ENCODE results near the gene EOLA1.
"Not testable (repeated sequence)": the region's sequence is repeated elsewhere in the genome, so short reads cannot be mapped to it uniquely, and the experiment has no call there.

The EOLA1 gene

DNA sequence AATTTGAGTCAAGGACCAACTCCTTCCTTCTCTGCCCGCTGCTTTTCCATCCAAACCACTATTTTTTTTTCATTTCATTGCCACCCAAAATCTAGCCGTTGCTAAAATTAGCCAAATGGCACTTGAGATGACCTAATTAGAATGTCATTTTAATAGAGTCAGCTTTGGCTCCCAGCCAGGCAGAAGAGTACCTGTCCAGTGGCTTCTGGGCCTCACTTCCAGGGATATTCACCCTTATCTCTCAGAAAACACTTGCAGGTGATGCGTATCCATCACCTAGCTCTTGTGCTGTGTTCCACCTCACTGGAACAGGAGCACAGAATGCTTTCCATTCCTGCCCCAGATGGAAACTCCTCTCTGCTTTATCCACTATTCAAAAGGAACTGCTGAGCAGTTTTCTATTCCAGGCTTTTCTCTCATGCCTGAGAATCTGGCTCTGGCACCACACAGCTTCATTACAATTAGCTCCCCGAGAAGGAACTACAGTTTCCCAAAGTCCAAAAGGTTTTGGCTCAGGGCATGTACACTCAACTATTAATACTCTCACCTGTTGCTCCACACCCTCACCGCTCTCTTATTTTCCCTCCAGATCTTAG is 28.0 kb downstream of the EOLA1 start:
- TF ChIP-seq, protein P1, sequence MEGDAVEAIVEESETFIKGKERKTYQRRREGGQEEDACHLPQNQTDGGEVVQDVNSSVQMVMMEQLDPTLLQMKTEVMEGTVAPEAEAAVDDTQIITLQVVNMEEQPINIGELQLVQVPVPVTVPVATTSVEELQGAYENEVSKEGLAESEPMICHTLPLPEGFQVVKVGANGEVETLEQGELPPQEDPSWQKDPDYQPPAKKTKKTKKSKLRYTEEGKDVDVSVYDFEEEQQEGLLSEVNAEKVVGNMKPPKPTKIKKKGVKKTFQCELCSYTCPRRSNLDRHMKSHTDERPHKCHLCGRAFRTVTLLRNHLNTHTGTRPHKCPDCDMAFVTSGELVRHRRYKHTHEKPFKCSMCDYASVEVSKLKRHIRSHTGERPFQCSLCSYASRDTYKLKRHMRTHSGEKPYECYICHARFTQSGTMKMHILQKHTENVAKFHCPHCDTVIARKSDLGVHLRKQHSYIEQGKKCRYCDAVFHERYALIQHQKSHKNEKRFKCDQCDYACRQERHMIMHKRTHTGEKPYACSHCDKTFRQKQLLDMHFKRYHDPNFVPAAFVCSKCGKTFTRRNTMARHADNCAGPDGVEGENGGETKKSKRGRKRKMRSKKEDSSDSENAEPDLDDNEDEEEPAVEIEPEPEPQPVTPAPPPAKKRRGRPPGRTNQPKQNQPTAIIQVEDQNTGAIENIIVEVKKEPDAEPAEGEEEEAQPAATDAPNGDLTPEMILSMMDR (IDR thresholded peaks at IDR 0.05; ENCODE audit: low read depth, low read length, missing control alignments) = no peak
- DNase-seq (ENCODE audit: low read depth) = no peak
- H3K4me3 ChIP-seq (ENCODE audit: low read depth, low read length) = no peak overlapping the region

DNA sequence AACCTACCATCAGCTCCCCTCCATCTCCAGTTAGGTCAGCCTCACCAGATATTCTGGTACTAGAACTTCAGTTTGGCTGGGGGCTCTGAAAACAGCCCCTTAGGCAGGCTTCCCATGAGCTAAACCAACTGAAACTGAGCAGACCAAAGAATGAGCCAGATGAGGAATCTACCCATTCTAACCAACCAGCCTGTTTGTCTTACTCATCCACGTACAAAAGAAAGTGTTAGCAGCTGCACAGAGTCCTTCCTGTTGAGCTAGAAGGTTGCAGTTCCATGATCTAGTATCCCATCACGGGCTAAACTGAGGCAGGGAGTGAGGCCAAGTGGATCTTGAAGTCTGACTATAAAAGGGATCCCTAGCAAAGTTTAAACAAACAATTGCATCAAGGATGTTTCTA is 29.0 kb downstream of the EOLA1 start:
- DNase-seq (ENCODE audit: low read depth) = no peak
- TF ChIP-seq, protein P1 (IDR thresholded peaks at IDR 0.05; ENCODE audit: low read depth, low read length, missing control alignments) = no peak
- no peak overlapping the region for H3K4me3 ChIP-seq (ENCODE audit: low read depth, low read length)

DNA sequence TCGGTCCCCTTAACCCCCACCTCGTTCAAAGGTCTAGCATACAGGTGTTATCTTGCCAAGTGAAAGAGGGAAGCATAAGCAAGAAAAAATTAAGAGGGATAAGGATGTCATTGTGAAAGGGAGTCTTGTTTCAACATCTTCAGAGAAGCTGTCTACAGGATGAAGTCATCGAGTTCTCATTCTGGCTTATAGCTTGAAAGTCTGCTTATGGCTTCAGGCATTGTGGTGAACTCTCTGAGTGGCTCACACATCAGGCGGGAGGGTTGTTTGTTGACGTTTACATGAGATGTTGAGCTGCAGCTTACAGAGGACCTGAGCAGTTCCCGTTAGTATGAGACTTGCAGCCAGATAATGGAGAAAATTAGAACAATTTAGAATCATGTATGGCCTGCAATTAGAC is 29.9 kb downstream of the EOLA1 start:
- no peak overlapping the region for H3K4me3 ChIP-seq (ENCODE audit: low read depth, low read length)
- TF ChIP-seq, protein P1 (IDR thresholded peaks at IDR 0.05; ENCODE audit: low read depth, low read length, missing control alignments) = no peak
- DNase-seq (ENCODE audit: low read depth) = no peak

DNA sequence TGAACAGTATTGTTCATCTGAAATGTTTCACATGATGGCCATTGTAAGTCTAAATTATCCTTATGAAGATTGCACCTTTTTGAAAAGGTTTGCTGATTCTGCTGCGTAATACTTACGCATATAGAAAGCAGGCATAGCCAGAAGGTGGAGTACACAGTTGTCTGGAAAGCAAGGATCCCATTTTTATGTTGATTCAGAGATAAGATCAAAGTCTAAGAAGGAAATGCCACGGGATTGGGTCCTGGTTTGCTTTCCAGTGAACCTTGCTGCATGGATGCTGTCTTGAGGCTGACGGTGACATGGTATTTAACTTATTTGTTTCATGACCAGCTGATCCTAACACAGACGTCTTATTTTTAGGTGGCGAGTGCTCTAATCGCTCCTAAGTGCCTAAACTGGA is 31.0 kb downstream of the EOLA1 start:
- TF ChIP-seq, protein P1 (IDR thresholded peaks at IDR 0.05; ENCODE audit: low read depth, low read length, missing control alignments) = no peak
- no peak for DNase-seq (ENCODE audit: low read depth)
- H3K4me3 ChIP-seq (ENCODE audit: low read depth, low read length) = no peak overlapping the region

DNA sequence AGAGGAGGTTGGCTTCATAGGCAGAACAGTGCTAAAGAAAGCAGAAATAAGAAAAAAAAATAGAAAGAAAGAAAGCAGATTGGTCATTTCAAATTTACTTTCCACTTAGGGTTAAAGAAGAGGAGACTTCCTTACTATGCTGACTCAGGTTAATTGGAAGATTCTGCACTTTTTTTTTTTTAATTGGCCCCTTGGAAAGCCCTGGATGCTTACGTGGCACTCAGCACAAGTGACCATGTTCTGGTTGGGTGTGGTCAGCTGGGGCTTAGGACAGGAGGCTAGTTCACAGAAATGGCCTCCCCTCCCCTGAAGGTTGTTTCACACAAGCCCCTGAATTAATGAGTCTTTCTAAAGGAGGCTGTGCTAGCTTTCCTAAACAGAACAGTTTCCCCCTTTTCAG is 31.9 kb downstream of the EOLA1 start:
- no peak for DNase-seq (ENCODE audit: low read depth)
- no peak overlapping the region for H3K4me3 ChIP-seq (ENCODE audit: low read depth, low read length)
- TF ChIP-seq, protein P1 (IDR thresholded peaks at IDR 0.05; ENCODE audit: low read depth, low read length, missing control alignments) = no peak

DNA sequence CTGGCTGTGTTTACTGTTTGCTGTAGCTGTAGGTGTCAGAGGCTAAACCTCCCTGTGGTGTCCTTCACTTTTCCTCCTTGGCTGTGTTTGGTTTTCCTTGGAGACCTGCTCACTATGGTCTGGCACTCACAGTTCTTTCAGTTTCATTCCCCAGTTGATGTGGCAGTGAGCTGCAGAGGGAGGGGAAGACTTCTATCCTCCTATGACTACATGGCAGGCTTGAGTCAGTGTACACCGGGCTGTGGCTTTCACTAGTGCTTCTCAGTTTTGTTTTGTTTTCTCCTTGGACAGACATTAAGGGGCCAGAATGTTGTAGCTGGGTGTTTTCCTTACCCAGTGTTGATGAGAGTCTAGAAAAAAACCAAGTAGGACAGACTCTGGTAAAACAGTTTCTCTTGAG is 32.6 kb downstream of the EOLA1 start:
- H3K4me3 ChIP-seq (ENCODE audit: low read depth, low read length); DNase-seq (ENCODE audit: low read depth): not testable (repeated sequence)

DNA sequence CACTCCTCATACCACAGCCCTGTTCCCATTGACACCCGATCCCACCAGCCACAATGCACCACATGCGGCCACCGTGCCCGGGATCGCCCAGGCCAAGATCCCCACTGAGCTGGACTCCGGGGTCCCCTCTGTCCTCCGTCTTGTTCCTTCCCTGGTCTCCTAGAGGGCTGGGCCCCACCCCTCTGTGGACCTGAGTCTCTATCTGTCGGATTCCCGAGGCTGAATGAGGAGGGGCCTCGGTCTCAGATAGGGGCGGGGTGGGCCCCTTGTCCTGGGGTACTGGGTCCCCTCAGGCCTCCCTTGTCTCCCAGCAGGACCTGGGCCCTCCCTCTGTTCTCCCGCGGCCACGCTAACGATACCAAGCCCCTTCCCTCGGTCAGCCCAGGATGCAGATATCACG is 44.8 kb downstream of the EOLA1 start:
- H3K4me3 ChIP-seq (ENCODE audit: low read depth, low read length); DNase-seq (ENCODE audit: low read depth): not testable (repeated sequence)

DNA sequence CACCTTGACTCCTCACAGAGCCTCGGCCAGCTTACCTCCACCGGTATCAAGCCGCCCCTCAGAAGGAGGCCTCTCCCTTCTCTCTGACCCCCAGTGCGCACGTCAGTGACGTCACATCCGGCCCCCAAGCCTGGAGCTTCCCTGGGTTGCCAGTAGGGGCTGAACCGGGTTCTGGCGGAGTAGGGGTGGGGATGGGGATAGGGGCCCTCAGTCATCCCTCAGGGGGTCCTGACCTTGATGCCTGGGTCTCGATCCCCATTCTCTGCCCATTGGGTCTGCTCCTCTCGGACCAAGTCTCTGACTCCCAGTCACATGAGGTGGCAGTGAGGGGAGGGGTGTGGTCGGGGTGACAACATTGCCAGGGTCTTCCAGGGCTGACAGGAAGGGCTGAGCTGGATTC is 46.5 kb downstream of the EOLA1 start, which contains the start of gene MAGEA9B:
Gene MAGEA9B, minus strand, starts transcription at position 101 of the 400 bp plus-strand sequence. CDS start 4,280 bp downstream, outside the sequence.
- DNase-seq (ENCODE audit: low read depth); H3K4me3 ChIP-seq (ENCODE audit: low read depth, low read length): not testable (repeated sequence)

DNA sequence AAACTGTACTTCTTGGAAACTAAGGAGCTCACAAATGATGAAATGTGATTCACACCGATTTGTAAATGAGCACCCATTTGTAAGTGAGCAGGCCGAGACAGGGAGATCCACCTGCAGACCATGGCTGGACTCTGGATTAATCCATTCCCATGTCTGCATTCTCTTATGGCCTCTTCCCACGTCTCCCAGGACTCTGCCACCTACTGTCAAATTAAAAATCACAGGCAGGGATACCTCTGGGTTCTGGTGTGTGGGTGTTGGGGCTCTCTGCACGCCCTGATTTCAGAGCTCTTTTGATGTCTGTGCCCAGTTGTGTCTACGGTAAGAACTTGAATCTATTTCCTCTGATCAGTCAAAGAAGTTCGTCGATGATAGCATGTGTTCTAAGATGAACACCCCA is 50.2 kb downstream of the EOLA1 start:
- not testable (repeated sequence) for DNase-seq (ENCODE audit: low read depth); H3K4me3 ChIP-seq (ENCODE audit: low read depth, low read length)

DNA sequence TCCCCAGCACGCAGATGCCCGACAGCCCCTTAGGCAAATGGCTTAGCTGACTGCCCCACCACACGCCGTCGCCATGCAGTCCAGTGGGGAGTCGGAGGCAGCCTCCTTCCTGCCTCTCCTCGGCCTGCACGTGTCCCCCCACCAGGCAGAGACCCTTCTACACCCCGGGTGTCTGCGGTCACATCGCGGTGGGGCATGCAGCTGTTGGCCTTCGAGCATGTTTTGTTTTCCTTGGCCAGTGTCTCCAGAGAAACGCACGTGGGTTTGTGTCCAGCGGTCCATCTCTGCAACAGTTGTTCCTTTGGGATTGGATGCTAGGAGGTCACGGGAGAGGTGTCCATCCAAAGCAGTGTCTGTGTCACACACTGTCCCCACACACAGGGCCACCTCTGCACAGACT is 54.4 kb downstream of the EOLA1 start, which contains the start of gene HSFX2:
Gene HSFX2, minus strand, starts transcription at position 101 of the 400 bp plus-strand sequence. CDS start 614 bp downstream, outside the sequence.
- not testable (repeated sequence) for DNase-seq (ENCODE audit: low read depth); H3K4me3 ChIP-seq (ENCODE audit: low read depth, low read length)

DNA sequence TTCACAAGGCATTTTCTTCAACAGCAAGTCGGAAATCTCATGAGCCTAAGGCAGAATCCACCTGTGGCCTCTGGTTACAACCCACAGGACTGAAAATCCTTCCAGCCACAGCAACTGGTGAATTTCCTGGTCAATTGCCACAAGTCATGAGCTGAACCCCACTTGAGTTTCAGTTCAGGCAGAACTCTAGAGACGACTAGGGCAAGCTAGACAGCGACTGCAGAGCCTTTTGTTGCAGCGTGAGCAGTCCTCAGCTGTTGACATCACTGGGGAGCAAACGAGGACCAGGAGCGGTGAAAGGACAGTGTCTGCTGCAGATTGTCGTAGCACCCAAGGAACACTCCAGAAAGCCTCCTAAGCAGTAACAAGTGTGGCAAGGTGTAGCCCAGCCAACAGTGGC is 55.1 kb downstream of the EOLA1 start:
- DNase-seq (ENCODE audit: low read depth); H3K4me3 ChIP-seq (ENCODE audit: low read depth, low read length): not testable (repeated sequence)

Data from GM12864 (cell line).